GM18502 (cell line): Measurements from ENCODE around the gene CNR2.
"Not testable (repeated sequence)": the region's sequence is repeated elsewhere in the genome, so short reads cannot be mapped to it uniquely, and the experiment has no call there.

Experiments
- ATAC-seq: cut with Tn5 transposase; IDR thresholded peaks from one replicate; pipeline ENCODE4 v1.9.1; 2021; ENCODE audit warnings: mild to moderate bottlenecking; ENCODE audit not compliant: unreplicated experiment, poor library complexity

CNR2 gene

GRCh38 chr1:23895993-23896392 lies 17.2 kb downstream of the CNR2 start:
- ATAC-seq = no peak

- ATAC-seq = no peak
Observed at GRCh38 chr1:23895082-23895481, 18.1 kb downstream of the CNR2 start.

GRCh38 chr1:23889074-23889473 lies 24.1 kb downstream of the CNR2 start:
- ATAC-seq = peak; percentile 59

GRCh38 chr1:23885222-23885621 lies 27.9 kb downstream of the CNR2 start:
- ATAC-seq = no peak

- ATAC-seq = no peak
Observed at GRCh38 chr1:23882746-23883145, 30.4 kb downstream of the CNR2 start.

- ATAC-seq = no peak
Observed at GRCh38 chr1:23879809-23880208, 33.4 kb downstream of the CNR2 start.

- no peak for ATAC-seq
Observed at GRCh38 chr1:23878668-23879067, 34.5 kb downstream of the CNR2 start.

- ATAC-seq = no peak
Observed at GRCh38 chr1:23875382-23875781, 37.8 kb downstream of the CNR2 start.

GRCh38 chr1:23872421-23872820 lies 40.7 kb downstream of the CNR2 start:
- ATAC-seq = no peak

- no peak for ATAC-seq
Observed at GRCh38 chr1:23869051-23869450, 44.1 kb downstream of the CNR2 start.

GRCh38 chr1:23868557-23869016 lies 44.6 kb downstream of the CNR2 start:
- no peak for ATAC-seq

GRCh38 chr1:23867895-23868556 lies 45.1 kb downstream of the CNR2 start, which contains the start of gene FUCA1:
Gene FUCA1, minus strand, starts transcription at chr1:23868290. Its CDS starts 4 bp downstream, at chr1:23868286.
- ATAC-seq = peak; percentile 89

GRCh38 chr1:23867542-23867894 lies 45.6 kb downstream of the CNR2 start:
- ATAC-seq = no peak

GRCh38 chr1:23865543-23865930 lies 47.6 kb downstream of the CNR2 start:
- no peak for ATAC-seq

- no peak for ATAC-seq
Observed at GRCh38 chr1:23864801-23865542, 48.2 kb downstream of the CNR2 start.

GRCh38 chr1:23862640-23863039 lies 50.5 kb downstream of the CNR2 start:
- ATAC-seq = no peak

GRCh38 chr1:23854568-23854967 lies 58.6 kb downstream of the CNR2 start:
- ATAC-seq = no peak

GRCh38 chr1:23853124-23853523 lies 60.0 kb downstream of the CNR2 start:
- ATAC-seq = not testable (repeated sequence)

- ATAC-seq = not testable (repeated sequence)
Observed at GRCh38 chr1:23851406-23851805, 61.8 kb downstream of the CNR2 start.

GRCh38 chr1:23848673-23849616 lies 64.2 kb downstream of the CNR2 start:
- ATAC-seq = no peak
